Psoas muscle (tissue), 8 donors: ENCODE measurements around the gene B4GALT2. TPM values are rescaled to one million over a fixed set of nuclear protein-coding genes. Genes with fewer than 3 reads are reported as not detected.

Experiments used
- ATAC-seq, 4 donors: fragments of 200-7000 bp; cut with Tn5 transposase; one replicate each; pipeline ENCODE4 v1.9.1; 2020; ENCODE audit warnings: moderate library complexity in 3 of 4, mild to moderate bottlenecking in 2 of 4
- DNase-seq, 2 donors: peaks; one replicate each; pipeline ENCODE4 v3.0.0-alpha.2; 2020
- H3K27ac ChIP-seq: fragments of 200-600 bp; one replicate; pipeline ENCODE4 v1.8.0; 2022
- H3K27me3 ChIP-seq, 3 donors: fragments of 200-600 bp in 1 of 3; one replicate each; pipeline versions ENCODE4 v1.6.1 to v1.8.0; 2013 to 2022; ENCODE audit warnings: low read length in 2 of 3, mild to moderate bottlenecking in 2 of 3, moderate library complexity in 1 of 3; ENCODE audit not compliant: insufficient read depth in 3 of 3
- H3K36me3 ChIP-seq, 2 donors: fragments of 200-600 bp in 1 of 2; one replicate each; pipeline versions ENCODE4 v1.6.1 to v1.8.0; 2013 to 2022; ENCODE audit warnings: low read depth in 1 of 2, mild to moderate bottlenecking in 1 of 2, moderate library complexity in 1 of 2; ENCODE audit not compliant: insufficient read depth in 1 of 2
- H3K4me1 ChIP-seq: fragments of 200-600 bp; one replicate; pipeline ENCODE4 v1.8.0; 2022
- H3K4me3 ChIP-seq: fragments of 200-600 bp; one replicate; pipeline ENCODE4 v1.8.0; 2022; ENCODE audit warnings: mild to moderate bottlenecking
- H3K9me3 ChIP-seq: fragments of 200-600 bp; one replicate; pipeline ENCODE4 v1.8.0; 2022
- whole genome bisulfite sequencing, 3 donors: extraction: QIAGEN DNeasy Blood & Tissue Kit; methylation state at CpG; one replicate each; pipeline versions ENCODE4 v1.1.6 to v1.1.7; 2013; 5-methylcytosine and 5-hydroxymethylcytosine counted together
- intact Hi-C, 2 donors: fragments of 100-400 bp; cut with DNase I; formaldehyde crosslinking; loops; one replicate each; pipeline versions ENCODE4 v1.11.0 to v1.14.2; 2022
- polyA plus RNA-seq, 3 donors: library from polyadenylated mRNA; stranded (reverse); fragments of 200-250 nt; gene quantifications; one replicate each; pipeline ENCODE4 v1.2.3, GENCODE V29; 2013
- total RNA-seq, 4 donors: library from RNA; stranded (reverse); fragmentation: NEBNext Ultra II Directional in 2 of 4; extraction: Animal tissue kit (Norgen Biotek cat#: 25700) in 2 of 4; gene quantifications; one replicate each; pipeline versions ENCODE4 v1.2.1 to v1.2.4, GENCODE V29; 2021 to 2023
- TF ChIP-seq, protein P1 (sequence below): fragments of 200-600 bp; IDR thresholded peaks from one replicate; pipeline ENCODE4 v1.8.0; 2022; ENCODE audit warnings: antibody characterized with exemption
- donor health status: healthy with polysubstance abuse.
- donor health status: DM: no; HTN: no; CAD: no; lungs with moderate emphysema.
- donor health status: Bipolar disorder and iron deficiency.
- donor health status: healthy.
- donor health status: DM: yes; HTN: yes; CAD: no.
- donor health status: DM: no; HTN: no; CAD: no.
- donor health status: DM: no; HTN: no; CAD: no.
- donor health status: DM: yes; HTN: yes; CAD: no.

B4GALT2 gene
- total and polyA plus RNA-seq, 7 donors, result 33.5 to 81.0 (median 54.9) TPM

DNA sequence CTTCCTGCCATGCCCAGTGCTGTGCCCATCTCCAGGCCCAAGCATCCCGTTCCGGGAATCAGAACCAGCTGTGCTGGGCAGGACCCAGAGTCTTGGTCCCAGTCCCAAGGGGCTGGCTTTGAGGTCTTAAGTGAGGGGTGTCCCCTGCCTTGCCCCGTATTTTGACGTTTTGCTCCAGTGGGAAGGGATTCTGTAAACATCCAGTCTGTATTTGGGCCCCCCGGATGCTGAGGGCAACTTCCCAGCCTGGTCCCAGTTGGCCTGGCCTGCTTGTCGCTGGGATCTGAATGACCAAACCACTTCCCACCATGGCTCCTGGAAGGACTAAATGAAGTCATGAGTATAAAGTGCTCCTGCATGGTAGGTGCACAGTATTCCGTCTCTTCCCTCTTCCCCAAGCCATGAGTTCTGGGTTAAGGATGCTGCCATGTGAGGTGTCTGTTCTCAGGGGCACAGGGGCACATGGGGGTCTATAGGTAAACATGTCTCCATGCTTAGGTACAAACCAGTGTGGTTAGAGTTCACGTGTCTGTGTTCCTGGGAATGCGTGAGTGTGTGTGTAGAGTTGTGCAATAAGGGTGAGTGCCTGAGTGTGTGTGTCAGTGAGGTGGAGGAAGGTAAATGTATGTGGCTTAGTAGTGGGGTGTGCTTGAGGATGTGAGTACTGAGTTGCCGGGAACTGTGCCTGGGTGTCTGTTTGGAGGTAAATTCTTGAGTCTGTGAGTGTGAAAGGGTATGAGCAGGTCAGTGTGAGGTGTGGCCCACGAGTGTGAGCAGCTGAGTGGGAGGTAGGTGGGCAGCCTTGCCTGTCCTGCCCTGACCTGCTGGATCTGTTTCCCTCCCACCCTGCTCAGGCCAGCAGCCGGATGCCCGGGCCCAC lies 1.5 kb downstream of the B4GALT2 start:
- H3K9me3 ChIP-seq, result no peaks in the 10 kb centered on the region
- TF ChIP-seq, protein P1, sequence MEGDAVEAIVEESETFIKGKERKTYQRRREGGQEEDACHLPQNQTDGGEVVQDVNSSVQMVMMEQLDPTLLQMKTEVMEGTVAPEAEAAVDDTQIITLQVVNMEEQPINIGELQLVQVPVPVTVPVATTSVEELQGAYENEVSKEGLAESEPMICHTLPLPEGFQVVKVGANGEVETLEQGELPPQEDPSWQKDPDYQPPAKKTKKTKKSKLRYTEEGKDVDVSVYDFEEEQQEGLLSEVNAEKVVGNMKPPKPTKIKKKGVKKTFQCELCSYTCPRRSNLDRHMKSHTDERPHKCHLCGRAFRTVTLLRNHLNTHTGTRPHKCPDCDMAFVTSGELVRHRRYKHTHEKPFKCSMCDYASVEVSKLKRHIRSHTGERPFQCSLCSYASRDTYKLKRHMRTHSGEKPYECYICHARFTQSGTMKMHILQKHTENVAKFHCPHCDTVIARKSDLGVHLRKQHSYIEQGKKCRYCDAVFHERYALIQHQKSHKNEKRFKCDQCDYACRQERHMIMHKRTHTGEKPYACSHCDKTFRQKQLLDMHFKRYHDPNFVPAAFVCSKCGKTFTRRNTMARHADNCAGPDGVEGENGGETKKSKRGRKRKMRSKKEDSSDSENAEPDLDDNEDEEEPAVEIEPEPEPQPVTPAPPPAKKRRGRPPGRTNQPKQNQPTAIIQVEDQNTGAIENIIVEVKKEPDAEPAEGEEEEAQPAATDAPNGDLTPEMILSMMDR, result no peak
- peaks cover 27% of the 10 kb centered on the region for H3K4me1 ChIP-seq
- no peak for DNase-seq
- 55 to 60% (median 57%) methylated on average over 13 of the region's 13 CpGs for WGBS, 3 donors
- intact Hi-C loops, result no loop called here
- H3K4me3 ChIP-seq, result peak overlapping the region; percentile 94
- no peak for ATAC-seq
- peak overlapping the region; percentile 74 for H3K27ac ChIP-seq
- peaks cover 0 to 44% of the 10 kb centered on the region in 2 donors for H3K36me3 ChIP-seq
- no peaks in the 10 kb centered on the region for H3K27me3 ChIP-seq

DNA sequence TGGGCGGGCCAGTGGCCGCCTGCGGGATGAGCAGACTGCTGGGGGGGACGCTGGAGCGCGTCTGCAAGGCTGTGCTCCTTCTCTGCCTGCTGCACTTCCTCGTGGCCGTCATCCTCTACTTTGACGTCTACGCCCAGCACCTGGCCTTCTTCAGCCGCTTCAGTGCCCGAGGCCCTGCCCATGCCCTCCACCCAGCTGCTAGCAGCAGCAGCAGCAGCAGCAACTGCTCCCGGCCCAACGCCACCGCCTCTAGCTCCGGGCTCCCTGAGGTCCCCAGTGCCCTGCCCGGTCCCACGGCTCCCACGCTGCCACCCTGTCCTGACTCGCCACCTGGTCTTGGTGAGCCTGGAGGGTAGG lies 2.1 kb downstream of the B4GALT2 start:
- DNase-seq (no peak), ATAC-seq (no peak)
- TF ChIP-seq, protein P1, result no peak
- H3K4me3 ChIP-seq, result no peak overlapping the region
- 87 to 88% (median 88%) methylated on average over 19 to 20 of the region's 20 CpGs for WGBS, 3 donors
- H3K9me3 ChIP-seq, result no peaks in the 10 kb centered on the region
- H3K4me1 ChIP-seq, result peaks cover 20% of the 10 kb centered on the region
- H3K27ac ChIP-seq, result no peak overlapping the region
- intact Hi-C loops, result no loop called here
- H3K36me3 ChIP-seq, result peaks cover 0 to 48% of the 10 kb centered on the region in 2 donors
- H3K27me3 ChIP-seq, result no peaks in the 10 kb centered on the region

DNA sequence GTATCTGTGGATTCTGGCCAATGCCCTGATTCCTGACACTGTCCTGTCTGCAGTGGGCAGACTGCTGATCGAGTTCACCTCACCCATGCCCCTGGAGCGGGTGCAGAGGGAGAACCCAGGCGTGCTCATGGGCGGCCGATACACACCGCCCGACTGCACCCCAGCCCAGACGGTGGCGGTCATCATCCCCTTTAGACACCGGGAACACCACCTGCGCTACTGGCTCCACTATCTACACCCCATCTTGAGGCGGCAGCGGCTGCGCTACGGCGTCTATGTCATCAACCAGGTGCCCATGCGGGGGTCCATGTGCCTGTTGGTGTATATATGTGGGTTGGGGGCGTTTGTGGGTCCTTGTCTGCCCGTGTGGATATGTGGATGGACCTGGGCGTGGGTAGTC lies 2.6 kb downstream of the B4GALT2 start:
- Histone ChIP-seq H3K27me3 (no peaks in the 10 kb centered on the region), H3K36me3 (peaks cover 0 to 48% of the 10 kb centered on the region in 2 donors), H3K4me1 (peaks cover 15% of the 10 kb centered on the region), H3K9me3 (no peaks in the 10 kb centered on the region), H3K27ac (no peak overlapping the region), H3K4me3 (no peak overlapping the region)
- TF ChIP-seq, protein P1, result no peak
- ATAC-seq (no peak), DNase-seq (no peak)
- intact Hi-C loops, result no loop called here
- WGBS, 3 donors, result 94 to 97% (median 95%) methylated on average over 20 of the region's 20 CpGs

DNA sequence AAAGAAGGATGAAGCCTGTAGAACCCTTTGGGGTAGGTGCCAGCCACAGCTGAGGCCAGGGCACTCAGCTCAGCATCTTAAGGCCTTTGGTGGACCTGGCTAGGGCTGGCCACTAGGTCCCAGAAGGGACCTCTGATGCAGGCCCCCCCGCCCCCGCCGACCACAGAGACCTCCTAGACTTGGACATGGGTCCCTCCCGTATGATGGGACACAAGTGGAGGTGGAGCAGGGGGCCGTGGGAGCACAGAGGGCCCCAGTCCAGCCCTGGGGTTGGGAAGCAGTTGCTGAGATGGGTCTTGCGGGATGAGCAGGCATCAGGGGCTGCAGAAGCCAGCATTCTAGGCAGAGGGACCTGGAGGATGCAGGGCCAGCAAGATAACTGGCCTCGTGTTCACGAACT lies 3.2 kb downstream of the B4GALT2 start:
- WGBS, 3 donors, result 91 to 95% (median 93%) methylated on average over 8 of the region's 8 CpGs
- intact Hi-C loops, result no loop called here
- TF ChIP-seq, protein P1, result no peak
- ATAC-seq, result no peak
- DNase-seq, result no peak
- H3K9me3 ChIP-seq, result no peaks in the 10 kb centered on the region
- no peak overlapping the region for H3K4me3 ChIP-seq
- H3K27me3 ChIP-seq, result no peaks in the 10 kb centered on the region
- peaks cover 0 to 48% of the 10 kb centered on the region in 2 donors for H3K36me3 ChIP-seq
- H3K4me1 ChIP-seq, result peaks cover 10% of the 10 kb centered on the region
- H3K27ac ChIP-seq, result no peak overlapping the region
